Measurements from ENCODE around the gene ADGRV1.

Gene ADGRV1

GRCh38 chr5:91145333-91145620 is 586.7 kb downstream of the ADGRV1 start:
- no peak for DNase-seq

- DNase-seq: no peak
Observed at GRCh38 chr5:91146230-91146629, 587.6 kb downstream of the ADGRV1 start.

- no peak for DNase-seq
Observed at GRCh38 chr5:91146905-91147600, 588.5 kb downstream of the ADGRV1 start.

GRCh38 chr5:91150234-91150633 is 591.6 kb downstream of the ADGRV1 start:
- no peak for DNase-seq

- DNase-seq: no peak
Observed at GRCh38 chr5:91150636-91151035, 592.0 kb downstream of the ADGRV1 start.

GRCh38 chr5:91151947-91152346 is 593.4 kb downstream of the ADGRV1 start:
- DNase-seq: no peak

- no peak for DNase-seq
Observed at GRCh38 chr5:91154338-91154737, 595.7 kb downstream of the ADGRV1 start.

- DNase-seq: no peak
Observed at GRCh38 chr5:91155274-91155673, 596.7 kb downstream of the ADGRV1 start.

- DNase-seq: no peak
Observed at GRCh38 chr5:91156242-91156641, 597.6 kb downstream of the ADGRV1 start.

- no peak for DNase-seq
Observed at GRCh38 chr5:91158011-91158410, 599.4 kb downstream of the ADGRV1 start.

- no peak for DNase-seq
Observed at GRCh38 chr5:91159647-91160046, 601.0 kb downstream of the ADGRV1 start.

- no peak for DNase-seq
Observed at GRCh38 chr5:91160714-91161285, 602.2 kb downstream of the ADGRV1 start.

GRCh38 chr5:91162534-91163381 is 604.2 kb downstream of the ADGRV1 start:
- peak; percentile 38 for DNase-seq

- DNase-seq: no peak
Observed at GRCh38 chr5:91164424-91164823, 605.8 kb downstream of the ADGRV1 start.

- DNase-seq: no peak
Observed at GRCh38 chr5:91166059-91166807, 607.6 kb downstream of the ADGRV1 start.

GRCh38 chr5:91168859-91169258 is 610.3 kb downstream of the ADGRV1 start:
- no peak for DNase-seq

- DNase-seq: no peak
Observed at GRCh38 chr5:91170266-91170665, 611.7 kb downstream of the ADGRV1 start.

GRCh38 chr5:91171322-91171721 is 612.7 kb downstream of the ADGRV1 start:
- DNase-seq: no peak

GRCh38 chr5:91174396-91174795 is 615.8 kb downstream of the ADGRV1 start:
- DNase-seq: no peak

GRCh38 chr5:91175708-91176107 is 617.1 kb downstream of the ADGRV1 start:
- DNase-seq: no peak

- no peak for DNase-seq
Observed at GRCh38 chr5:91176288-91177016, 617.9 kb downstream of the ADGRV1 start.

GRCh38 chr5:91177085-91177484 is 618.5 kb downstream of the ADGRV1 start:
- no peak for DNase-seq

GRCh38 chr5:91177639-91178038 is 619.0 kb downstream of the ADGRV1 start:
- DNase-seq: no peak
